GM19025 (cell line): ENCODE data around the gene TNK1.

Experiments
- ATAC-seq: cut with Tn5 transposase; IDR thresholded peaks from one replicate; pipeline ENCODE4 v1.9.1; 2021; ENCODE audit warnings: mild to moderate bottlenecking, low read depth, moderate library complexity; ENCODE audit not compliant: unreplicated experiment

Gene TNK1

DNA sequence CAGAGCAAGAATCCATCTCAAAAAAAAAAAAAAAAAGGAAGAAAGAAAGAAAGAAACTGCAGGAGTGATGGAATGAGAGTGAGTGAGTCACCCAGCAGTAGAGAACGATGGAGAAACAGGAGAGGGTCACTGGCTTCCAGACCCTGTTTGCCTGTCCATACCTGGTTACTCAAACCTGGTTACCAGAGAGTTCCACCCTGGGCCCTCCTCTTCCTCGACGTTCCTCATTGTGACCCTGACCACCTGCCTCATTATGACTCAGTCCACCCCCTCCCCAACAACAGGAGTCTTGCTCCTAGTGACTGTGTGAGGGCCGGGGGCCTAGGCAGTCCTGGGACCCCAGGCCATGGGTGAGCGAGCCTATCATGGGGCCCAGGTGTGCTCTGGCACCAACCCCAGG lies 47.7 kb downstream of the TNK1 start, which contains the start of gene SPEM3:
Gene SPEM3, plus strand, starts transcription at position 301 of the 400 bp plus-strand sequence. Its CDS starts 46 bp downstream, at position 347.
- no peak for ATAC-seq

DNA sequence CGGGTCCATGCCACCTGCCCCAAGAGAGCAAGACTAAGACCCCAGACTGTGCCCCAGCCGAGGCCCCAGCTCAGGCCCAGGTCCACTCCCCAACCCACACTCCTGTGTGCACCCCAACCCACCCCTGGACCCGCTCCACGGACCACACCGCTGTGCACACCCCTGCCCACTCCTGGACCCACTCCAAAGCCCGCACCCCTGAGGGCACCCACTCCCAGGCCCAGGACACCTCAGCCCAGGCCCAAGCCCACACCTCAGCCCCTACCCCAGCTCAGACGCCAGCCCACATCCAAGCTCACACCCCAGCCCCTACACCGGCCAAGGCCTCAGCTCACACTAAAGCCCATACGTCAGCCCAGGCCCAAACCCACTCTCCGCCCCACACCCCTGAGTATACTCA lies 48.8 kb downstream of the TNK1 start:
- ATAC-seq = no peak

DNA sequence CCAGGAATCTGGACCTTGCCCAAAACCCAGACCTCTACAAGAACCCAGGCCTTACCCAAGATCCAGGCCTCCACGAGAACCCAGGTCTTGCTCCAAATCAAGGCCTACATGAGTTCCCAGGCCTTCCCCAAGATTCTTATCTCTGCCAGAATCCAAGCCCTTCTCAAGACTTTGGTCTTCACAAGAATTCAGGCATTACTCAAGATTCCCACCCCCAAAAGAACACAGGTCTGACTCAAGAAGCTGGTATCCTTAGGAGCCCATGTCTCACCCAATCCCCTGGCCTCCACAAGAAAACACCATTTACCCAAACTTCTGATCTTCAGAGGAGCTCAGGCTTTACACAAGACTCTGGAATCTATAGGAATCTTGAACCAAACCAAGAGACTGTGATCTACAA lies 50.3 kb downstream of the TNK1 start:
- ATAC-seq = no peak

GRCh38 chr17:7432296-7432695 lies 51.4 kb downstream of the TNK1 start:
- no peak for ATAC-seq

DNA sequence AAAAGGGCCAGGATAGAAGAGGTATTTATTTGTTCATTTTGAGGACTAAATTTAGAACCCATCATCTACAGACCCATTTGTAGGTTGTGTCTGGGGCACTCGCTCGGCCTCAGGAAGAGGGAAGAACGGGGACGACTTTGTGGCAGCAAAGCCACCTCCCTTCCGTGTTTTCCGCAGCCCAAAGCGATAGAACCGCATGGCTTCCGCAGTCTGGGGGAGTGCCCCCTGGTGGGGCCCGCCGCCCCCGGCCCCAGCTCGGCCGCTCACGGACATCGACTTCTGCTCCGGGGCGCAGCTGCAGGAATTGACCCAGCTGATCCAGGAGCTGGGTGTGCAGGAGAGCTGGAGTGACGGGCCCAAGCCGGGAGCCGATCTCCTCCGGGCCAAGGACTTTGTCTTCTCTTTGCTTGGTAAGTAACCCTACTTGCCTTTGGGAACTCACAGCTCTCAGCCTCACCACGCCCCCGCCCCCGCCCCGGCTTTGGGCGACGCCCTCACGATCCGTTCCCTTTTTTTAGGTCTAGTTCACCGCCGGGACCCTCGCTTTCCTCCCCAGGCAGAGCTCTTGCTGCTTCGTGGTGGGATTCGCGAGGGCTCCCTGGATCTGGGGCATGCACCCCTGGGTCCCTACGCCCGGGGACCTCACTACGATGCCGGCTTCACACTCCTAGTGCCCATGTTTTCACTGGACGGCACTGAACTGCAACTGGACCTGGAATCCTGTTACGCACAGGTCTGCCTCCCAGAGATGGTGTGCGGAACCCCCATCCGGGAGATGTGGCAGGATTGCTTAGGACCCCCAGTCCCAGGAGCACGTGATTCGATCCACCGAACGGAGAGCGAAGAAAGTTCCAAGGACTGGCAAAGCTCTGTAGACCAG lies 55.0 kb downstream of the TNK1 start:
- ATAC-seq = peak; percentile 9

DNA sequence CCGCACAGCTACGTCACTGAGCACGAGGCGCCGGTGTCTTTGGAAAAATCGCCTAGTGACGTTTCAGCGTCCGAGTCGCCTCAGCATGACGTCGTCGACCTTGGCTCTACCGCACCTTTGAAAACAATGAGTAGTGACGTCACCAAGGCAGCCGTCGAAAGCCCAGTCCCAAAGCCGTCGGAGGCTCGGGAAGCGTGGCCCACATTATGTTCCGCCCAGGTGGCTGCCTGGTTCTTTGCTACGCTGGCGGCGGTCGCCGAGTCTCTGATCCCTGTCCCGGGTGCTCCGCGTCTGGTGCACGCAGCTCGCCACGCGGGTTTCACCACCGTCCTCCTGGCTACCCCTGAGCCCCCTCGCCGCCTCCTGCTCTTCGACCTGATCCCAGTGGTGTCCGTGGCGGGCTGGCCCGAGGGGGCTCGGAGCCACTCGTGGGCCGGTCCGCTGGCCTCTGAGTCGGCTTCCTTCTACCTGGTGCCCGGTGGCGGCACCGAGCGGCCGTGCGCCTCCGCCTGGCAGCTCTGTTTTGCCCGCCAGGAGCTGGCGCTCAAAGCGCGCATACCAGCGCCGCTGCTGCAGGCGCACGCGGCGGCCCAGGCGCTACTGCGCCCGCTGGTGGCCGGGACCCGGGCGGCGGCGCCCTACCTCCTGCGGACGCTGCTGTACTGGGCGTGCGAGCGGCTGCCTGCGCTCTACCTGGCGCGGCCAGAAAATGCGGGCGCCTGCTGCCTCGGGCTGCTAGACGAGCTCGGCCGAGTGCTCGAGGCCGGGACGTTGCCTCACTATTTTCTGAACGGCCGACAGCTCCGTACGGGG lies 55.9 kb downstream of the TNK1 start:
- ATAC-seq = peak; percentile 42

GRCh38 chr17:7437369-7437863 lies 56.5 kb downstream of the TNK1 start:
- ATAC-seq = no peak

- ATAC-seq = no peak
Measured at GRCh38 chr17:7437950-7438614, 57.2 kb downstream of the TNK1 start.

- ATAC-seq = no peak
Measured at GRCh38 chr17:7438656-7439460, 58.0 kb downstream of the TNK1 start.
